Fibroblast of skin of back (primary cell): ENCODE data around the gene ENTPD2.
A peak's percentile ranks its signal among the peaks of the same experiment; 100 is the strongest.

Experiments
- DNase-seq: peaks from one replicate; pipeline ENCODE4 v3.0.0-alpha.2; 2013

ENTPD2 gene

DNA sequence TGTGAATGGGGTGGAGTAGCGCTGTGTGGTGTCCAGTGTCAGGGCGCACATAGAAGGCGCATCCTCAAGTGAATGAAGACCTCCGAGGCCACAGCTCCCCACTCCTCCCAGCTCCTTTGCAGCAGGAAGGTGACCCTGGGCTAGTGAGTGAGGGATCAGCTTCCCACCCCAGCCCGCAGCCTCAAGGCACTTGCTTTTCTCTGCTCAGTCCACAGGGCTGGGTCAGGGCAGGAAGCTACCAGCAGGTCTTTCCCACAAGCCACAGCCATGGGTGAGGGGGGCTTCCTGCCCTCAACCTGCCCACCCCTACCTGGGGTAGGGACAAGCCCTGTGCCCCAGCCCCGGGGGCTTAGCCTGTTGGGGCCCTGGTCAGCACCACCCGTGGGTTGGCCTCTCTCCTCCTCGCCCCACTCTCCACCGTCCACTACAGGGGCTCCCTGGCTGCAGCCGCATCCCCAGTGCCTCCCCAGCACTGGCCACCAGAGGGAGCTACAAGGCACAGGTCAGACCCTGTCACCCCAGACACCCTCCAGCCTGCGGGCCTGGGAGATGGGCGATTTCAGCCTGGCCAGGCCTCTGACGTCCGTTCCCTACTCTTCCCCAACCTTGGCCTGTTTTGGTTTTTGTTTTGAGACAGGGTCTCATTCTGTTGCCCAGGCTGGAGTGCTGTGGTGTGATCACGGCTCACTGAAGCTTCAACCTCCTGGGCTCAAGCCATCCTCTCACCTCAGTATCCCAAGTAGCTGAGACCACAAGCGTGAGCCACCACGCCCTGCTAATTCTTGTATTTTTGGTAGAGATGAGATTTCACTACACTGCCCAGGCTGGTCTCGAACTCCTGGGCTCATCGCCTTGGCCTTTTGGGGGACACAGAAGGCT lies 24.6 kb downstream of the ENTPD2 start:
- peak; percentile 45 for DNase-seq

DNA sequence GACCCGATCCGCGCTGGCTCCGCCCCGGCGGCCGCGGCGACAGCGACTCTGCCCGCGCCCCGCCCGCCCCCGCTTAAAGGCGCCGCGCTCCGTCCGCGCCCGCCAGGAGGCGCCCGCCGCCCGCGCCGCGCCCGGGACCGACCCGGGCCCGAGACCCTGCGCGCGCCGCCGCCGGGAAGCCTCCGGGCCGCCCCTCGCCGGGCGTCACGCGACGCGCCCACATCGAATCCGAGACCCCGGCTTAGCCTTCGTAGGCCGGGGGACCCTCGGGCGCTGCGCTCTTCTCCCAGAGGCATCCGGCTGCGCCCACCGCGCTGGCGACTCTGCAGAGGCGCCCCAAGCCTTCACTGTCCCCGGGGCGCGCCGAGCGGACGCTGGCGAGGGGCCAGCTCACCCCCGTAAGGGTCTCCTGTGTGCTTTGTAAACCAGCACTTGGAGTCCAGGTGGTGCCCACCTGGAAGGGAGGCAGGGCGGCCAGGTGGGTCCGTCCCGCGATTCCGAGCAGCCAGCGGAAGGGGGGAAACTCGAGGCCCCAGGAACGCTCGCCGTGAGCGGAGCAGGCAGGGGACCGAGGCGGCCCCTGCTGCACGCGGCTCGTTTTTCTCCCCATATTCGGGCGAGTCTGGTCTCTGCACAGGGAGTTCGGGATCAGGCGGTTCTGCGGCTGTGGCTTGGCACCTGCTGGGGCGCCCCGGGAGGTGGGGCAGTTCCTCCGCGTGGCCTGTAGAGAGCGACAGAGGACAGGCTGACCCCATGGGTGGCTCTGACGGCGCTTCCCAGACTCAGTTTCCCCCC lies 25.4 kb downstream of the ENTPD2 start:
- DNase-seq, result peak; percentile 56

DNA sequence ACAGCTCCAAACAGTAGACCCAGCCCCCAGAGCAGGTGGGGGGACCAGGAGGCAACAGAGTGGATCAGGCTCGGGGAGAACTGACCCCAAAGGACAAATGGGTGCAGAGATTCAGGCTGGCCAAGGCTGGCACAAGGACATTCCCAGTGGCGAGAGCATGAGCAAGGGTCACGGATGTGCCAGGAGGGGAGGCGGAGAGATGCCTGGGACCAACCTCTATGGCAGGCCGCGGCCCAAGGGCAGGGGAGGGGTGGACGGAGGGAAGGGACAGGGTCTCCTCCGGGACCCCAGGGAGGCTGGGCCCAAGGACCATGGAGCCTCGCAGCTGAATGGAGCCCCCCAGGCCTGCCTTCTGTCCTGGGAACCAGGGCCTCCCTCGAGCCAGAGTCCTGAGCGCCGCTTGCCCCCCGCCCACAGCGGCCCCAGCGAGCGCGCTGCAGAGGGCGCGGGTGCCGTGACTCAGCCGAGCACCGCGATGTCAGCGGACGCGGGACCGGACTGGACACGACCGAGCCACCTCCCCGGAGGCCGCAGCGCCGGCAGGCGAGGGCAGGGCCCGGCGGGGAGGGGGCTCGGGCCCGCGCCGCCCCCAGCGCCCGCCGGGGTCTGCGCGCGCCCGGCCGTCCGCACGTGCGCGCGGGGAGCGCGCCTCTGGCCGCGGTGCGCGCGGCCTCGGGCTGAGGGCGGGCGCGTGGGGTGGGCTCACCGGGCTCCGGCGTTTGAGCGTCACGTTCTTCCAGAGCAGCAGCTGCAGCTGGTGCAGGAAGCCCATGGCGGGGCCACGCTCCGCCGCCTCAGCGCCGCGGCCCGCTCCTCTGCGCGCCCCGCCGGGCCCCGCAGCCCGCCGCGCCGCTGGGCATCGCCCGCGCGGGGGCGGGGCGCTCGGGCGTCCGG lies 26.2 kb downstream of the ENTPD2 start, which contains the start of gene ABCA2:
ABCA2 (minus strand) TSS at position 869 of the 894 bp plus-strand sequence; CDS start at position 772, 97 bp downstream.
- peak; percentile 28 for DNase-seq

DNA sequence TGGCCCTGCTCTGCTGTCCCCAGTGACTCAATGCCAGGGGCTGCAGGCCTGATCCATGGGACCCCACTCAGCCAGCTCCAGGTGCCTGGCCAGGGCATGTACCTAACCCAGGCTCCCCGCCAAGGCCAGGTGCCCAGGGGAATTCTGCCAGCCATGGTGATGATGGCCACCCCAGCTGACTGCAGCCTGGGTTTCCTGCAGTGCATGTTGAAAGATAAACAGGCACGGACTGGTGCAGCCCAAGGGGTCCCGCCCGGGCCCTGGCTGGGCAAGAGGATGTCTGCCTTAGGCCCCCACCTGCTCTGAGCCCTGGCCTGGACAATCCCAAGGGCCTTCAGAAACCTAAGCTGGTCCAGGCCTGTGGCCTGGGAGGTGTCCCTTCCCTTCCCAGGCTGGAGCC lies 27.0 kb downstream of the ENTPD2 start:
- DNase-seq, result no peak

DNA sequence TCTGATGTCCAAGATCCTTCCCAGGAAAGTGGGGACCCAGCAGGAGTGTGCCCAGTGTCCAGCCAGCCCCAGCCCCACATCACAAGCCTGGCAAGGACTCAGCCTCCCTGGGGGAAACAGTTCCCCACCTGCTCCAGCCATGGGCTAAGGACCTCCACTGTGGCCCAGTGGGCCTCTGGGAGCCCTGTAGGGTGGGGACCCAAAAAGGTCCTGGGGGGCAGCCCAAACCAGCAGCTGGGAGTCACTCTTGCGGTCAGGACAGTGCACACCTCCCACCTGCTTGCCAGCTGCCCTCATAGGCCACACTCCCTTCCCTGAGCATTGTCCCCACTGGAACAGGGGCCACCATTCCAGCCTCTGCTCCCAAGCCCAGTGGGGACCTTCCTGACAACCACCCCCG lies 27.5 kb downstream of the ENTPD2 start:
- DNase-seq, result no peak

DNA sequence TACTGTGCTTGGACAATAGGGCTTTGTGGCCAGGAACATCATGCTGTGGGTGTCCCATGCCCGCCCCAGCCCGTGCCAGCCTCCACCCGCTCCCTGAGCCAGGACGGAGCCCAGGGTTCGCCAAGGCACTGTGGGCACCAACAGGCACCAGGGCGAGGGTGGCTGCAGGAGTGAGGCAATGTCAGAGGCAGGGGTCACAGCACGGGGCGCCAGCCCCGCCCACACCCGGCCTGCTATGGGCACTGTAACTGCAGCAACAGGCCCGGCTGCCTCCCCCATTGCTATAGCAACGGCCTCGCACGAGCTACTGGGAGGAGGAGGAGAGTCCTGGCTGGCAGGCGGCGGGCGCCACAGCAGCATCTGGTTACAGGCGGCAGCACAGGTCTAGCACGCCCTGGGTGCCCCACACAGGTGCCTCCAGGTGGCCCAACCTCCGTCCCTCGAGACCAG lies 28.3 kb downstream of the ENTPD2 start:
- DNase-seq, result no peak

DNA sequence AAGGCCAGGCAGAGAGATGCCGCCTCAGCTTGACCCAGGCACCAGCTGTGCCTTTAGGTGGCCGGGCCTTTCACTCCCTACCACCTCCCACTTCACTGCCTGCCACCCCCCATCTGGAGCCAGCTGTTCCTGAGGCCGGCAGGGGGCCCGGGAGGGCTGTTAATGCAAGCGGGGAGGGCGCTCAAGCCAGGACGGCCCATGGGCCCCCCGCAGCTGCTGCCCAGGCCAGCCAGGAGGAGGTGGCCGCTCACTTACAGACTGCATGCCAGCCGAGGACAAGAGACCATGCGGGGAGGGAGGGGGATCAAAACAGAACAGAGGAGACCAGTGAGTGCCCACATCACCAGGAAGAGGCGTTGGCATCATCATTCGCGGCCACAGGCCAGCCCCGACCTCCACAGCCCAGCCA lies 30.3 kb downstream of the ENTPD2 start:
- no peak for DNase-seq

DNA sequence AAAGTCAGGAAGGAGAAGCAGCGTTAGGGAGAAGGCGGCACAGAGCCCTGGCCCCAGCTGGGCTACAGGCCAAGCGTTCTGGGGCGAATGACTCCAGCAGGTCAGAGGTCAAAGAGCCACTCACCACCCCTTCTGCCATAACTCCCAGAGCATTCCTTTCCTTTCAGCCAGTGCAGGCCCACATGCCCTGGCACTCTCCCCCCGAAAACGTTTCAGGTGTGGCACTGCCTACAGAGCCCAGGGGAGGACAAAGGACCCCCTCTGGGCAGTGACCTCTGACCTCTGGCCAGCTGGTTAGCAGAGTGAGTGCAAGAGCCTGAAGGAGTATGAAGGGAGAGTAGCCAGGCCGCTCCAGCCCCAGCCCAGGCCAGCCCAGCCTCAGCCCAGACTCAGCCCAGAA lies 30.7 kb downstream of the ENTPD2 start:
- no peak for DNase-seq

DNA sequence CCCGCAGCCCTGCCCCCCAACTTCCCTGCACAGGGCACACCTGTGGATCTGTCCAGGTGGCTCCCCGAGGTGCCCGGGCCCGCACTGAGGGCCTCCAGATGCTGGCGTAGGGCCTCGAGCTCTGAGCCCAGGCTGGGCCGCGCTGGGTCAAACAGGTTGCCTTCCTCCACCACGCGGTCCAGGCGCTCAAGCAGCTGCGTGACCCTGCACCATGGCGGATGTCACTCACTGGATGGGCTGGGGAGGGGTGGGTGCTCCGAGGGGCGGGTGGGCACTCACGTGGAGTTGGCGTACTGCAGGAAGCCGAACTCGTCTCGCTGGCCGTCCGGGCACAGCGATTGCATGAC lies 31.2 kb downstream of the ENTPD2 start:
- DNase-seq, result no peak

DNA sequence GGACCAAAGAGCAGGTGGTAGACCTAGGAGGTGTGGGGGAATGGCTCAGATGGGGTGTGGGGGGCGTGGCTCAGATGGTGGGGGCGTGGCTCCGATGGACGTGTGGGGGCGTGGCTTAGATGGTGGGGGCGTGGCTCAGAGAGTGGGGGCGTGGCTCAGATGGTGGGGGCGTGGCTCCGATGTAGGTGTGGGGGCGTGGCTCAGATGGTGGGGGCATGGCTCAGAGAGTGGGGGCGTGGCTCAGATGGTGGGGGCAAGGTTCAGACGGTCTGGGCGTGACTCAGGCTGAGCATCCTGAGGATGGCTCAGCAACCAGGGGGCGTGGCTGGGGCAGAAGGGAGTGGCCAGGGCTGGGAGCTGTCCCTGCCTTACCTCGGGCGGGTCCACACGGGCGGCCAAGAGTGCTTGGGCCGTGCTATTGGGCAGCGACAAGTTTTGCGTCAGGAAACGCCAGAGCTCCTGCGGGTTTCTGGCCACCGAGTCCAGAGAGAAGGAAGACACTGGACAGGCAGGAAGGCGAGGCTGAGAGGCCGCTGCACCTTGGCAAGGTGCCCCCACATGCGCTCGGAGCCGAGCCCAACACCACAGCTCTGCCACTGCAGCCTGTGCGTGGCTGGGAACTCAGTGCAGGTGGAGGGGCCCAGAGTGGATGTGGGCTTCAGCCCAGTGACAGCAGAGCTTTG lies 31.7 kb downstream of the ENTPD2 start:
- DNase-seq, result peak; percentile 65

DNA sequence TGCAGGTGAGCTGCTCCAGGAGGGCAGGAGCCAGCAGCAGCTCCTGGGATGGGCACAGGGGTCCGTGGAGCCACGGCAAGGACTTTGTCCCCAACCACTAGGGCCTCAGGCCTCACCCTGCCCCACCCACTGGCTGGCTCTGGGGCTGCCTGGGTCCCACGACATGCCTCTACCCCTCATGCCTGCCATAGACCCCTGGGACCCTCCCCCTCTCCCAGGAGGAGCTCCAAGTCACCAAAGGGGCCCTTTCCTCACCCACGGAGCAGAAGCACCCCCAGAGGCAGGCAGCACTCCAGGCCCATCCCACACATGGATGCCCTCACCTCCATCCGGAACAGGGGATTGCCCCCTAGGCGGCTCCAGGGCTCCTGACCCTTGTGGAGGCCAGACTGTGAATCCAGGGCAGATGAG lies 32.3 kb downstream of the ENTPD2 start:
- no peak for DNase-seq

DNA sequence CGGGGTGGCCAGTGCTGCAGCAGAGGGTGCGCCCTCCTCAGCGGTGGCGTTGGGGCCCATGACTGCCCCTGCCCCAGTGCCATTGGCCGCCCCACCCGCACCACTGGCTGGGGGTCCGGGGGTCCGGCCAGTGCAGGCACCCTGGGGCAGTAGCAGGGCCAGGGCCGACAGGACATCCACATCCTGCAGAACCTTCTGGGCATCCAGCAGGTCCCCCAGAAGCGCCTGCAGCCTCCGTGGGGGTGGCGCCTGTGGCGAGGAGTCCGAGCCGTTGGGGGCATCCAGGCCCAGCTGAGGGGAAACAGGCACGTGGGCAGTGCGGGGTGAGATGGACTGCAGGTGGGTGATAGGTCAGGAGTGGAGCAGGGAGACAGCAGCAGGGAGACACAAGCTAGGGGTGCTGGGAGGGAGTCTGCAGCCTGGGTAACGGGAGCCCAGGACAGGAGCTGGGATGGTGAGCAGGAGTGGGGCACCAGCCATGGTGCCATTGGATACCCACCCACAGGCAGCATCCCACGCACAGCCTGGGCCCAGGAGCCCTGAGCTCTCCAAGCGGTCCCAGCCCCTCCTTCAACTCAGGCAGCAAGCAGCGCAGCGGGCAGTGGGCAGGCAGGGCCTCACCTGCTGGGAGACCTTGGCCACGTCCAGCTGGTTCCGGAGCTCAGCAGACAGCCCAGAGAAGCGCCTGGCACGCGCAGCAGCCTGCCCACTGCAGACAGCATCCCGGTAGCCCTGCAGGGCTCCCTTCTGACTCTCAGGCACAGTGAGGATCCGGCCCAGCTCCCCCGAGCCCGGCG lies 32.9 kb downstream of the ENTPD2 start:
- no peak for DNase-seq

DNA sequence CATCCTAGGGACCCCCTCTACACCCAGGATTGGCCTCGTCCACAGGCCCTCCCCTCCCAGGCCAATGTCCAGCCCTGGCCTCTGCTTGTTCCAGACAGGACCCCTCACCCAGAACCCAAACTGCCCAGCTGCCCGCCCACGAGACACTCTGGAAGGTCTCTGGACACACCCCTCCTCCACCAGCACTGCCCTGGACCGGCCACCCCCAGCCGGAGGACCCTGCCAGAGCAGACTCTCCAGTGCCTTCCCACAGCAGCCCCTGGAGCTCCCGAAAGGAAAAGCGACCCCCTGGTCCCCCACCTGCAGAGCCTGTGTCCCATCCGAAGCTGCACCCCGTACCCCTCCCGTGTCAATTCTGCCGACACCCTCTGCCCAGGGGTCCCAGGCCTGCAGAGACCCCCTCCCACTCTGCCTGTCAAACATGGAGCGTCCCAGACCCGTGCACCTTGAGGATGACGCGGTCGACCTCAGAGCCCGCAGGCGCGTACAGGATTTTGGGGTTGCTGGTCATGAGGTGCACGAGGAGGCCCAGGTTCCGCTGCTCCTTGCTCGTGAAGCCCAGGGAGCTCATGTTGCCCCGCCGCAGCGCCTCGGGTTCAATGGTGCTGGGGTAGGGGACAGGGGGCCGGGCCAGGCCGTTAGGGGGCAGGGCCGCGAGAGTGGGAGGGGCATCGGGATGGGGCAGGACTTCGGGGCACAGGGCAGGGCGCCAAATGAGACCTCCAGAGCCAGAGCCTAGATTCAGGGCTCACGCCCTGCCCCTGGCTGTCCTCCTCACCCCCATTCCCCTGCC lies 33.8 kb downstream of the ENTPD2 start:
- DNase-seq, result no peak

DNA sequence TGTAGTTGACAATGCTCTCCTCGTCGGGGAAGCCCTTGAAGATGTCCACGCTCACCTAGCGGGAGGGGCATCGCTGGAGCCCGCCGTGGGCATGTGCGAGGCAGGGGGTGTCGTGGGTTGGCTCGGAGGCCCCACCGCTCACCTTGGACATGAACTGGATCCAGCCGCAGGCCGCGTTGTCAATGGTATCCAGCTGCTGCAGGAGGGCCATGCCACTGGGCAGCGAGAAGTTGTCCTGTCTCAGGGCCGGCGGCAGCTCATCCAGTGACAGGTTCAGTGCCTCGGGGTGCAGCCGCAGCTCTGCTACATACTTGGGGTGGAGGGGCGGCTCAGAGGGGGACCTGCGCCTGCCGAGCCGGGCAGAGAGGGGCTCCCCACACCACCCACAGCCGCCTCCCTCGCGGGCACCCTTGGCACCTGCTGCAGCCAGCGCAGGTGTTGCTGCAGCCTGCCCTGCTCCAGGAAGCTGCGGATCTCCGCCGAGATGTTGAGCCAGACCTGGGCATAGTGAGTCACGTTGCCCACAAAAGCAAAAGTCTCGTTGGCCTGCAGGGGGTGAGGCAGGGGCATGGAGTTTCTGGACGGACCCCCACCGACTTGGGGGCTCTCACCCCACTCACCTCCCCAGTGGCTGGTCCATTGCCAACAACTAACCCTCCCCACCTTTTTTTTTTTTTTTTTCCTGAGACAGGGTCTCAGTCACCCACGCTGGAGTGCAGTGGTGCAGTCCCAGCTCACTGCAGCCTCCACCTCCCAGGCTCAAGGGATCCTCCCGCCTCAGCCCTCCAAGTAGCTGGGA lies 34.9 kb downstream of the ENTPD2 start:
- DNase-seq, result no peak

DNA sequence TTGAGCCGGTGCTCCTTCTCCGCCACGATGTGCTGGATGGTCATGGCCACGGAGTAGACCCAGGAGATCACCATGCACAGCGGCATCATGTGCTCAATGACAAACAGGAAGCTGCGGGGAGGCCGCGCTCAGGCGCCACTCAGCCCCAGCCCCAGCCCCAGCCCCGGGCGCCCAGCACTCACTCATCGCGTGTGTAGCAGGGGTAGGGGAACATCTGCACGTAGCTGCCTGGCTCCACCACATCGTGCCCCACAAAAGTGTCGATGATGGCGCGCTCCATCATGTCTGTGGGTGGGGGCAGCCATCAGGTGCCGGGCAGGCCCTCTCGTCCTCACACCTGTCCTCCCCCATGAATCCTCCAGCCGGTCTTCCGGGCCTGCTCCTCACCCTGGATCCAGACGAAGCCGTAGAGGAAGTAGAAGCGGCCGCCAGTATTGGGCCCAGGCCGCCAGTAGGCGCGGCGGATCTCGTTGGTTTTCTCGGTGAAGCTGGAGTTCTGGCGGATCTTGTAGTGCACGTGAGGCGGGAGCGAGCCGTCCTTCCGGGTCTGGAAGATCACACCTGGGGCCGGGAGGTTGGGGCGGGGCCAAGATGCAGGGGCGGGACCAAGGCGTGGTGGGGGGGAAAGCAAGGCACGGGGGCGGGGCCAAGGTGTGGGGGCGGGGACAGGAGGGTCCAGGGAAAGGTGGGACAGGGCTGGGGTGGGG lies 35.9 kb downstream of the ENTPD2 start:
- DNase-seq, result no peak

DNA sequence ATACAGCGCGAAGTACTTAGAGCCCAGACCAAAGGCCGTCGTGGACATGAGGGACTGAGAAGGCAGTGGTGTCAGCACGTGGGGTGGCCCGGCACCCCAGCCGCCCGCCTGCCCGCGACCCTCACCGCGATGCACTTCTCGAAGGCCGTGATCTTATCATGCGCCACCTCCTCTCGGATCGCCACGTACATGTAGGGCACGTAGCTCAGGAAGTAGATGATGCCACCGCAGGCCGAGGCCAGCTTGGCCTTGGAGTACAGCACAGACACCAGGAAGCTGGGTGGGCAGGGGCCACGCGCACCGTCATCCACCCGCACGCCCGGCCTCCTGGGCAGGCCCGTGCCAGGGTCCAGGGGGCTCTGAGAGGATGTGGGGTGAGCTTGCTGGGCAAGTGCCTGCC lies 36.8 kb downstream of the ENTPD2 start:
- DNase-seq, result no peak

DNA sequence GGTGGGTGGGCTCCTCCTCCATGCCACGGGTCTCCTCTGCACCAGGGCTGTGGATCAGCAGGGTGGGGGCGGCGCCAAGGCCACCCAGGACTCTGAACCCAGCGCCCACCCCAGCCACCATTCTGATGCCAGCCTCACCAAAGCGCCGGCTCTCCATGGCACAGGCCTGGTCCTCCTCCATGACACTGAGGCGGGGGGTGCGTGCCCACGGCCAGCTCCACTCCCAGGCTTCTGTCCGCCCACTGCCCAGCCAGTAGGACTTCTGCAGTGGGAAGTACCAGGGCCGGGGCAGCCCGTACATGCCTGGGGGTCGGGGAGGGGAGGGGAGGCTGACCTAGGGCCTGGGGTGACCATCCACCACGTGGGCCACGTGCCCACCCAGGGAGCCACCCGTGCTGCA lies 37.4 kb downstream of the ENTPD2 start:
- DNase-seq, result no peak

DNA sequence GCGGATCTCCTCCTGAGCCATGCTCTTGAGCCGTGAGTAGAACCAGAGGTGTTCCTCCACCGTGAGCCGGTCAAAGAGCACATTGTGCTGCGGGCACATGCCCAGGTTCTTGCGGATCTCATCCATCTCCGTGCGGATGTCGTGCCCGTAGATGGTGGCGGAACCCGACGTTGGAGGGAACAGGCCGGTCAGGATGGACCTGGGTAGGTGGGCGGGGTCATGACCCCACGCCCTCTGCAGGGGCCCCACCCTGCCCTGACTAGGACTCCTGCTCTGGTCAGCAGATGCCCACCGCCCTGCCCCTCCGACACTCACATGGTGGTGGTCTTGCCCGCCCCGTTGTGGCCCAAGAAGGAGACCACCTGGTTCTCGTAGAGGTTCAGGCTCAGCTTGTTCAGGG lies 37.9 kb downstream of the ENTPD2 start:
- no peak for DNase-seq

DNA sequence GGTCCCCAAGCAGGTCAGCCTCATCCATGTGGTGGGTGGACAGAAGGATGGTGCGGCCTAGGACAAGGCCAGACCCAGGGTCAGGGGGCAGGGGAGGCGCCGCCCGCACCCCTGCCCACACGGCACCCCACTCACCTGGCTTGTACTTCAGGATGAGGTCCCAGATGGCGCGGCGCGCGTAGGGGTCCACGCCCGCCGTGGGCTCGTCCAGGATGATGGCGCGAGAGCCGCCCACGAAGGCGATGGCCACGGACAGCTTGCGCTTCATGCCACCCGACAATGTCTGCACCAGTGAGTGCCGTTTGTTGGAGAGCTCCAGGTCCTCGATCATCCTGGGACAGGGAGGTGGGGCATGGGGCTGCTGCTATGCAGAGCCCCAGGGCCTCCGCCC lies 38.3 kb downstream of the ENTPD2 start:
- no peak for DNase-seq
